Calu3 (cell line): Measurements from ENCODE around the gene GBF1. TPM values are rescaled to one million over a fixed set of nuclear protein-coding genes. Genes with fewer than 3 reads are reported as not detected.

Source experiments
- BruUV-seq: library from RNA; stranded (reverse); fragments of 400-500 nt; replicated peaks from 2 replicates; lab custom pipeline; 2021; lab: Mats Ljungman, UMichigan
- CTCF ChIA-PET: fragments of 300-600 bp; sonication (Branson Sonifier 250); formaldehyde crosslinking; loops from one replicate; lab custom pipeline; 2022; ENCODE audit warnings: antibody characterized with exemption; lab: Charles Lee
- DNase-seq: peaks from one replicate; pipeline ENCODE4 v3.0.0; 2022
- H3K27ac Mint-ChIP-seq: one replicate; pipeline ENCODE4 v1.8.0; 2022; ENCODE audit warnings: mixed read lengths; ENCODE audit not compliant: unreplicated experiment
- H3K27me3 Mint-ChIP-seq: one replicate; pipeline ENCODE4 v1.8.0; 2022; ENCODE audit warnings: mixed read lengths; ENCODE audit not compliant: unreplicated experiment
- H3K36me3 Mint-ChIP-seq: one replicate; pipeline ENCODE4 v1.8.0; 2022; ENCODE audit warnings: mild to moderate bottlenecking, moderate library complexity, mixed read lengths; ENCODE audit not compliant: insufficient read depth, unreplicated experiment
- H3K4me1 Mint-ChIP-seq: one replicate; pipeline ENCODE4 v1.8.0; 2022; ENCODE audit warnings: mild to moderate bottlenecking, low read depth, mixed read lengths; ENCODE audit not compliant: unreplicated experiment
- H3K4me3 Mint-ChIP-seq: one replicate; pipeline ENCODE4 v1.8.0; 2022; ENCODE audit warnings: mild to moderate bottlenecking, low read depth, moderate library complexity, mixed read lengths; ENCODE audit not compliant: unreplicated experiment
- H3K9me3 Mint-ChIP-seq: one replicate; pipeline ENCODE4 v1.8.0; 2022; ENCODE audit warnings: low read depth, mixed read lengths; ENCODE audit not compliant: unreplicated experiment
- CTCF ChIP-seq: fragments of 200-600 bp; IDR thresholded peaks from one replicate; pipeline ENCODE4 v1.8.0; 2022; ENCODE audit warnings: antibody characterized with exemption; ENCODE audit not compliant: unreplicated experiment
- intact Hi-C: fragments of 100-400 bp; cut with micrococcal nuclease; formaldehyde crosslinking; loops from one replicate; pipeline ENCODE4 v1.10.0; 2022; ENCODE audit not compliant: unreplicated experiment
- total RNA-seq: library from RNA; stranded (reverse); gene quantifications from 2 replicates; pipeline ENCODE4 v1.2.3, GENCODE V29; 2022

The GBF1 gene
- total RNA-seq, 1 experiment from 2014 or later, result 36.1 TPM

GRCh38 chr10:102281102-102281487, 35.8 kb downstream of the GBF1 start:
- DNase-seq, result no peak
- Mint-ChIP-seq H3K4me1 (no peaks in the 10 kb centered on the region), H3K9me3 (no peaks in the 10 kb centered on the region), H3K36me3 (no peaks in the 10 kb centered on the region), H3K27ac (no peak overlapping the region), H3K4me3 (no peak overlapping the region), H3K27me3 (no peaks in the 10 kb centered on the region)
- CTCF ChIA-PET, result no interaction called here
- no TSS peak for BruUV-seq
- intact Hi-C loops, result no loop called here
- no peak for TF ChIP-seq CTCF

GRCh38 chr10:102283488-102283887, 38.2 kb downstream of the GBF1 start:
- H3K27ac Mint-ChIP-seq, result no peak overlapping the region
- intact Hi-C loops, result no loop called here
- BruUV-seq, result no TSS peak
- H3K27me3 Mint-ChIP-seq, result no peaks in the 10 kb centered on the region
- no peak for TF ChIP-seq CTCF
- H3K9me3 Mint-ChIP-seq, result no peaks in the 10 kb centered on the region
- CTCF ChIA-PET, result no interaction called here
- no peaks in the 10 kb centered on the region for H3K36me3 Mint-ChIP-seq
- no peak overlapping the region for H3K4me3 Mint-ChIP-seq
- DNase-seq, result no peak
- no peaks in the 10 kb centered on the region for H3K4me1 Mint-ChIP-seq

GRCh38 chr10:102283890-102284289, 38.6 kb downstream of the GBF1 start:
- intact Hi-C loops, result no loop called here
- Mint-ChIP-seq H3K27ac (no peak overlapping the region), H3K9me3 (no peaks in the 10 kb centered on the region), H3K36me3 (no peaks in the 10 kb centered on the region), H3K4me3 (no peak overlapping the region), H3K27me3 (no peaks in the 10 kb centered on the region), H3K4me1 (no peaks in the 10 kb centered on the region)
- no peak for DNase-seq
- no peak for TF ChIP-seq CTCF
- no TSS peak for BruUV-seq
- CTCF ChIA-PET, result no interaction called here

GRCh38 chr10:102284531-102284930, 39.2 kb downstream of the GBF1 start:
- DNase-seq, result no peak
- Mint-ChIP-seq H3K4me3 (no peak overlapping the region), H3K27me3 (no peaks in the 10 kb centered on the region), H3K9me3 (no peaks in the 10 kb centered on the region), H3K36me3 (no peaks in the 10 kb centered on the region), H3K4me1 (no peaks in the 10 kb centered on the region), H3K27ac (no peak overlapping the region)
- no peak for TF ChIP-seq CTCF
- CTCF ChIA-PET, result interaction anchor here (0.6 kb wide), 1 partner anchor 42 kb away, joined by 4 read pairs; no protein-coding TSS in a partner anchor
- intact Hi-C loops, result no loop called here
- BruUV-seq, result no TSS peak
